ENCODE results near the gene NDUFS6. TPM values are rescaled to one million over a fixed set of nuclear protein-coding genes. Genes with fewer than 3 reads are reported as not detected.
A peak's percentile ranks its signal among the peaks of the same experiment; 100 is the strongest.
"Not testable (repeated sequence)": the region's sequence is repeated elsewhere in the genome, so short reads cannot be mapped to it uniquely, and the experiment has no call there.

NDUFS6 gene
- total RNA-seq, 1 donor from 2014 or later = 26.4 TPM

DNA sequence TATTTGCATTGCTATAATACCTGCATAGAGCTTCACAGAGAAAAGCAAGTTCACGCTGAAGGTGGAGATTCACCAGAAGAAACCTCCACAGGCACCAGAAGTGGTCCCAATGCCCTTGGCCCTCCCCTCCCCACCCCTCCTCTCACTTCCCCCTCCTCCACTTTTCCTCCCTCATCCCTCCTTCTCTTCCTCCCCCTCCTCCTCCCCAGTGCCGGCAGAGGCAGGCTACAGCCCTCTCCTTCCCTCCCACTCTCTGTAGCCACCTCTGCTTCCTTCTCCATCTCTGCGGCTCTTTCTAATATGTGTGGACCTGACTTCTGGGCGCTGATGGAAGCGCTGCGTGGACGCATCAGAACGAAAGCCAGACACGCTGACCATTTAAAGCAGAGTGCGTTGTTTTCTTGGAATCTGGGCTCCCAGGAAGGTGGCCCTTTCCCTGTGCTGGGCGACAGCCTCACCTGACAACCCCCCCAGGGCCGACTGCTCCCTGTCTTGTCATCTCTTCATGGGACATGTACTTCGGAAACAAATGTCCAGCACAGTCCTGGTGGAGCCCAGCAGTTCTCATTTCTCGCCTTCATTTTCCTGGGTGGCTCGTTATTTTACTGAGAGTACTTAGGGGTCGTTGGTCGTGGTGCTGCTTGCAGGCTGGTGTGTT, 29.5 kb downstream of the NDUFS6 start:
- DNase-seq (ENCODE audit: low spot score) = peak; percentile 57

DNA sequence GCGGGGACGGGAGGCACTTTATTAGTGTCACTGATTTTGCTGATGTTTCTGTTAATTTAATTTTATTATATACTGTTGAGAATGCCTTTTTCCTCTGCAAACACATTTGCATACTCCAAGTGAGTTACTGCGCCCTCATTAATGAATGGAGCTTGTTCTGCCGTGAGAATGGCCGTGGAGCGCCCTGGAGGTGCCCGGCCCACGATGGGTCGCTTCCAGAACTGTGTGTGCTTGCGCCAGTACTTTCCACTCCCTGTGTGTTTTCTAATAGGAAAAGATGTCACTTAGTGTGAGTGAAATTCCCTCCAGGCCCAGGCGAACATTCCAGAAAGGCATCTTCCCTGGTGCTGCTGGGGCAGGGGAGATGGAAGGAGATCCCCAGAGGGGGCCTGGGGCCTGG, 30.1 kb downstream of the NDUFS6 start:
- DNase-seq (ENCODE audit: low spot score) = no peak

- peak; percentile 77 for DNase-seq (ENCODE audit: low spot score)
These were observed 30.6 kb downstream of the NDUFS6 start for GRCh38 chr5:1831677-1832313.

DNA sequence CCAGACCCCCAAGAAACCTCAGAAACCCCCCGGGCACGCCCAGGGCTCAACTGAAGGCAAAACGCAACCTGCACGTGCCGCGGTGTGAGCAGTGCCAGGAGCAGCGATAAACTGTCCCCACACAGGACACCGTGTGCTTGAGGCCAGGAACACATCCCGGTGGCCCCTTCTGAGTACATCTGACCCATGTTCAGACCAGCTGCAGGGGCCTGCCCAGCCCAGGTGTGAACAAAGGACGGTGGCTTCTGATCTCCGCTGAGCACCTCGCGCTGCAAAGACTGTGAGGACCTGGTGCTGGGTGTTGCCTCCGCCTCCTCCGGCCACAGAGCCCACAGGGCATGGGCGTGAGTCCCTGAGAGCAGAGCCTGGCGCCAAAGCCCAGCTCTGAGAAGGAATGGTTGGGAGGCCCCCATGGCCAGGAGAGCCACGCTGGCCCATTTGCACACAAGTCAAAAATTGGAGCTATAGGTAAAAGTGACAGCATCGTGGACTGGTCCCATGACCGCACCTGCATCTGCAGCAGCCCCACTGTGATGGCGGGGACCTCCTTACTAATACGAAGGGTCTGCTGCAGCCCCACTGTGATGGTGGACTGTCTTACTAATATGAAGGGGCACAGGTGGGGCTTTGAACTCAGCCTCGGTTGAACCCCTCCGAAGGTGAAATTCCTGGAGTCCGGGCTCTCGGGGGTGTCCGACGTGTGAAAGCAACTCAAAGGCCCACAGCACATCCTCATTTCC, 31.5 kb downstream of the NDUFS6 start:
- DNase-seq (ENCODE audit: low spot score) = peak; percentile 69

DNA sequence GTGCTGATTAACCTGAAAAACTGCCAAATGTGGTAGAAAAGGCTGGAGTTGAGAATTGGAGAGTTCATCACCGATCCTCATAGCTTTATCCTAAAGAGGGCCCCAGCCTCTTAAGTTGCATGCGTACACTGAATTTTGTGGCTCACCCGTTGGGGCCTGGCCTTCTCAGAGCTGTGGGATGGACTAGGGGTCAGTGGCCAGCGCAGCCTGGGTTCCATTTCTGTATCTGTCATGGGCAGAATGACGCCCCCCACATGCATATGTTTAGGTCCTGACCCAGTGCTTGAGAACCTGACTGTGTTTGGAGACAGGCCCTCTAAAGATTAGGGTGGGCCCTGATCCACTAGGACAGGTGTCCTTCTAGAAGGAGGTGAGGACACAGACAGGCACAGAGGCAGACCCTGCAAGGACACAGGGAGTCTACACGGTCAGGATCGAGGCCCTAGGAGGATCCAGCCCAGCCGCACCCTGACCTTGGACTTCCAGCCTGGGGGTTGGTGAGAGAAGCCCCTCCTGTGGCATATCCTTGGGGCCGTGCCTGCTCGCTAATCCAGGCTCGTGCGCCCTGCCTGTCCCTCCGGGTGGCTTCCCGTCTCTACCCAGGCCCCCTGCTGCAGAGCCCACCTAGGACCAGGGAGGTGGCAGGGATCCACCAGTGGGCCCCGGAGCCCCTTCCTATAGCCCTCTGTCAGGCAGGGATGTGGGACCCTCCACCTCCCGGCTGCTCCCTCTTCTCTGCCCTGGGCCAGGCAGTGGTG, 32.2 kb downstream of the NDUFS6 start:
- peak; percentile 82 for DNase-seq (ENCODE audit: low spot score)

GRCh38 chr5:1834022-1834551, 32.9 kb downstream of the NDUFS6 start:
- peak; percentile 81 for DNase-seq (ENCODE audit: low spot score)

DNA sequence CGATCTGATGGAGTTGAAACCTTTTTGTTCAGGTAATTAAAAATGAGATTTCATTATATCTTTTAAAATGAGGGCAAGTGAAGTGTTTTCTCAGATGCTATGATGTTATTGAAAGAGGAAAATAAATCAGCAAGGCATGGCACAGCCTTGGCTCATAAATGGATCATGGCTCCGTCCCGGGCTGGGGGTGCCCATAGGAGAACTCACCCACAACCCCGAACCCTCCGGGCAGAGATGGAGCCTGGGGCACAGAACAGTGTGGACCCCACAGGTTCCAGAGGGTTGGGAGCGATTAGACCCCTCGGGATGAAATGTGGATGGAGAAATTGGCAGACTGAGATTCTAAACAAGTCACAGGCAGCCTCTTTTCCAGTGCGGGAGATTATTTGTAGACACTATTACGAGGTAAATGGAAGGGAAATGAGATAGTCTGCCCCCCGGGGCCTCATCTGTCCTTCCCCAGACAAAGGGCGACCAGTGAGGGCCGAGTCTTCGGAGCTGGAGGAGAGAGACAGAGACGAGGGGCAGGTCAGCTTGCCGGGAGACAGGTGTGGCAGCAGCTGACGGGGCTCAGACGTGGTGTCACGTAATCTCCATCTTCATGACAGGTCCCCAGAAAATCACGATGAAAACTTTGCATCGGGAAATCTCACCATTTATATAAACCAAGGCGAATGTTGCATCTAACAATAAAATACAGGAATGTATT, 33.7 kb downstream of the NDUFS6 start:
- DNase-seq (ENCODE audit: low spot score) = no peak

GRCh38 chr5:1835431-1835830, 34.2 kb downstream of the NDUFS6 start:
- DNase-seq (ENCODE audit: low spot score) = no peak

DNA sequence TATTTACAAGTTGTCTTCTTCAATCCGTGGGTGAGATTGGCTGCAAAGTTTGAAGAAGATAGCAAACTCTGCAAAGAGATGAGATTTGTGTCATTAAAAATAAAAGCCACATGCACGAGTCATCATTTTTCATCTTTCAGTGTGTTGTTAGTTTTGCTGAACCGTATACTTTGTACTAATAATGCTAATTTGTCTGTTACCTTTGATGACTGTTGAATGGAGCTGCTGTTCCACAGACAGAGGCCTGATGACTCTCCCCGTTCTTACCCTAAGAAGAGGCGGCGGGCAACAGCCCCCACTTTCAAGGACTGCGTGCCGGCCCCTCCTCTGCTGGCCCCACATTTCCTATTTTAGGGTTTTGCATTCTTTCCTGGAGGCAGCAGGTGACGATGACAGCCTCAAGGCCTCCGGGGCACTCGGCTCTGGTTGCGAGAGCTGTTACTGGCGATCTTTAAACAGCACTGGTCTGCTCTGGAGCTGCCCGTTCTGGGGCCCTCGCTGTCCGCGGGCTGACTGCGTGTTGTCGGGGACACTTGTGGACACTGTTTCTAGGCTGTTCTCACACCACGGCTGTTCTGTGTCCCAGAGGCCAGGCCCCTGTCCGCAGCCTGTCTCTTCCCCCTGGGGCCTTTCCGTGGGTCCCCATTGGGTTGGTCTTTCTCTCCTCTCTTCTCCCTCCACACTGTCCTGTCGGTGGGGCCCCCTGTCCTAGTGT, 35.1 kb downstream of the NDUFS6 start:
- no peak for DNase-seq (ENCODE audit: low spot score)

- no peak for DNase-seq (ENCODE audit: low spot score)
These were observed 36.0 kb downstream of the NDUFS6 start for GRCh38 chr5:1836891-1837880.

GRCh38 chr5:1838013-1838412, 36.8 kb downstream of the NDUFS6 start:
- DNase-seq (ENCODE audit: low spot score) = no peak

GRCh38 chr5:1840071-1840547, 38.9 kb downstream of the NDUFS6 start:
- no peak for DNase-seq (ENCODE audit: low spot score)

- DNase-seq (ENCODE audit: low spot score) = no peak
These were observed 39.7 kb downstream of the NDUFS6 start for GRCh38 chr5:1840741-1841521.

DNA sequence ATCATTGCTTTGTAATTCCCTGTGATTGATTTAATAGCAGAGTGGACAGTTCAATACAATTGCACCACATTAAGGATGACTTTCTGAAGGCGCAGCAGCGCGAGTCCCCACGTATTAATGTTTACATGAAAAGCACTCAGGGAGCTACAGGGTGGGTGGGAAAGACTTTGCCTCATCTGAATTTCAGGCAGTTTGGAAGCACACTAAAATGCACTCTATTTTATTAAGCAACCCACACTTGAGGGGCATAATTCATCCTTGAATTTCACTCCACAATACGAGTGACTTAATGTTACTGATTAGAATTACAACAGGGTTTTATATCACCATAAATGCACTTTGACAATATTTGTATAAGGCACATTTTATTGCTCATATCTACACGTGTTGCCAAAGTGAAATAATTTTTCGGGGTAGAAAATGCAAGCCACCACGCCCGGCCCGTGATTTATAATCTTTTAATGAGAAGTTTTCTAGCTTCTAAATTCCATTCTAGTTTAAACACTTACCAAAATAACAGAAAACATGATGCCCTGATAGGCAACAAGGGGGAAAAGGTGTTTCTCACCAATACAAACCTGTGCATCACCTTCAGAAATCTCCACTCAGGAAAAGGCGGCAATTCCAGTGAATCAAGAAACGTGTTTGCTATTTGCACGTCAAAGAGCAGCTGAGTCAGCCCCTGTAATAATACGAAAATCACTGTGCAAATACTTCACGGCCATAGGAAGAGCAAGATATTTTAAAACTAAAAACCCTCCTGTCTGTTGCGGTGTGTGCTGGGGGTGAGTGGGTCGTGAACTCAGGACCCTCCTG, 41.0 kb downstream of the NDUFS6 start:
- no peak for DNase-seq (ENCODE audit: low spot score)

DNA sequence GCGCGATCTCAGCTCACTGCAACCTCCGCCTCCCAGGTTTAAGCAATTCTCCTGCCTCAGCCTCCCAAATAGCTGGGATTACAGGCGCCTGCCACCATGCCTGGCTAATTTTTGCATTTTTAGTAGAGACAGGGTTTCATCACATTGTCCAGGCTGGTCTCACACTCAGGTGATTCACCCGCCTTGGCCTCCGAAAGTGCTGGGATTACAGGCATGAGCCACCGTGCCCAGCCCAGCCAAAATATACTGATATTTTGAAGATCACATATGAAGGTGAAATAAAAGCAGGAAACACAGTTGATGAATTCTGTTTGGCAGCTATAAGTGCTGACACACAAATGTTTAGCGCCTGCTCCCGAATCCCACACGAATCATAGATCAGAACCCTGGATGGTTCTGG, 42.6 kb downstream of the NDUFS6 start:
- not testable (repeated sequence) for DNase-seq (ENCODE audit: low spot score)

GRCh38 chr5:1844708-1845436, 43.7 kb downstream of the NDUFS6 start:
- DNase-seq (ENCODE audit: low spot score) = no peak
